Ovary (tissue), 3 donors: ENCODE data around the gene SELP.

Source experiments
- CTCF ChIP-seq, 3 donors: fragments of 450-650 bp in 2 of 3; fragments of 200-600 bp in 1 of 3; IDR thresholded peaks; one replicate each; pipeline versions ENCODE4 v1.5.1 to v1.8.0; 2016 to 2022; ENCODE audit warnings: antibody characterized with exemption in 3 of 3, mild to moderate bottlenecking in 1 of 3
- POLR2A ChIP-seq: fragments of 450-650 bp; IDR thresholded peaks from one replicate; pipeline ENCODE4 v1.6.1; 2017; ENCODE audit warnings: antibody characterized with exemption, mild to moderate bottlenecking, moderate library complexity
- donor health status: DM: no; HTN: no; CAD: no.

DNA sequence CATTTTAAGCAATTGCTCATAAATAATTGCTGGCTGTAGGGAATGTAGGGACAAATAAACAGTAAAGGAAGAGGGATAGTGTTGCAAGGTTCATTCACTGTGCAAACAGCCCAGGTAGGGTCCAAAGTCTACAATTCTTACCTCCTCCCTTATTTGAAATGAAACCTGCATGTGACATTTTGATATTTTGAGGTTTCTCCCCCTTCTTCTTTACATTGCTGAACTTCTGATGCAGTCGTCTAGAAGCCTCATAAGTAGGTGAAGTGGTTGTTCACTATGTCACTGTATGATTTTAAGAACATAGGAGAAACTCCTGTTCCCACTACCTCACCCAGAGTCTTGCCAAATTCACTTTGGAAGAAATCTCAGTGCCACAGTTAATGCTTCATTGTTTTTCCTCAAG lies 59.8 kb downstream of the SELP start:
- TF ChIP-seq POLR2A, result no peak
- no peak for TF ChIP-seq CTCF (IDR thresholded peaks at IDR 0.05)
